GM12878 (cell line): ENCODE measurements around the gene MYO9B. TPM values are rescaled to one million over a fixed set of nuclear protein-coding genes. Genes with fewer than 3 reads are reported as not detected.

ENCODE experiments used
- ATAC-seq: fragments of 200-7000 bp; cut with Tn5 transposase; 3 replicates; pipeline ENCODE4 v1.9.1; 2020; ENCODE audit warnings: mild to moderate bottlenecking, moderate library complexity
- BruUV-seq: library from RNA; stranded (reverse); fragments of 400-500 nt; replicated peaks from 2 replicates; lab custom pipeline; 2021; lab: Mats Ljungman, UMichigan
- CTCF ChIA-PET: fragments of 300-600 bp; sonication (Branson Sonifier 250); formaldehyde crosslinking; extraction: SDS; loops from one replicate; lab custom pipeline; 2021; ENCODE audit warnings: inconsistent platforms; lab: Yijun Ruan, JAX
- POLR2A ChIA-PET: fragments of 350-600 bp; formaldehyde crosslinking; extraction: SDS; loops from one replicate; lab custom pipeline; 2021; ENCODE audit warnings: inconsistent platforms; lab: Charles Lee
- RAD21 ChIA-PET: fragments of 300-600 bp; sonication (Branson Sonifier 250); formaldehyde crosslinking; loops from one replicate; lab custom pipeline; 2023; ENCODE audit warnings: antibody characterized with exemption; ENCODE audit not compliant: unreplicated experiment; lab: Charles Lee
- SMC1A ChIA-PET: fragments of 300-600 bp; sonication (Branson Sonifier 250); formaldehyde crosslinking; loops from one replicate; lab custom pipeline; 2023; ENCODE audit not compliant: unreplicated experiment, uncharacterized antibody; lab: Charles Lee
- DNase-seq: peaks from one replicate; pipeline ENCODE4 v3.0.0-alpha.2; 2011; ENCODE audit warnings: low read depth, low spot score
- FAIRE-seq: peaks from 3 replicates; lab custom pipeline; 2011; peaks lifted over from hg19 to GRCh38; lab: Jason Lieb, UNC
- H2AFZ ChIP-seq: 2 replicates; pipeline ENCODE4 v1.6.0; 2011; ENCODE audit warnings: low read depth, low read length, control low read depth; ENCODE audit not compliant: control insufficient read depth
- H3K27ac ChIP-seq: 2 replicates; pipeline ENCODE4 v1.5.1; 2011; ENCODE audit warnings: control low read depth; ENCODE audit not compliant: control insufficient read depth, insufficient read depth
- H3K27me3 ChIP-seq, 2 experiments: replicated peaks in 1 of 2; 2 replicates each; pipeline versions ENCODE4 v1.6.0 to v1.6.1; 2011; ENCODE audit warnings: low read length in 1 of 2; ENCODE audit not compliant: control insufficient read depth in 2 of 2, insufficient read depth in 2 of 2
- H3K36me3 ChIP-seq, 2 experiments: 2 replicates each; pipeline ENCODE4 v1.5.1; 2011; ENCODE audit warnings: low read length in 1 of 2; ENCODE audit not compliant: control insufficient read depth in 2 of 2, insufficient read depth in 2 of 2
- H3K4me1 ChIP-seq: 2 replicates; pipeline ENCODE4 v1.6.1; 2011; ENCODE audit warnings: mild to moderate bottlenecking, low read length, moderate library complexity, mixed read lengths; ENCODE audit not compliant: control insufficient read depth, insufficient read depth
- H3K4me2 ChIP-seq: 2 replicates; pipeline ENCODE4 v1.6.0; 2011; ENCODE audit warnings: control low read depth; ENCODE audit not compliant: control insufficient read depth, insufficient read depth
- H3K4me3 ChIP-seq: fragments of 200-600 bp; sonication (generic); 2 replicates; pipeline ENCODE4 v1.5.1; 2016
- H3K79me2 ChIP-seq: 2 replicates; pipeline ENCODE4 v1.6.0; 2011; ENCODE audit warnings: low read length; ENCODE audit not compliant: control insufficient read depth, insufficient read depth
- H3K9ac ChIP-seq: 2 replicates; pipeline ENCODE4 v1.8.0; 2011; ENCODE audit warnings: low read length, control low read depth, mixed read lengths; ENCODE audit not compliant: control insufficient read depth, insufficient read depth
- H3K9me3 ChIP-seq: replicated peaks from 3 replicates; pipeline ENCODE4 v1.5.1; 2011; ENCODE audit warnings: mild to moderate bottlenecking, low read length; ENCODE audit not compliant: control insufficient read depth, insufficient read depth
- H4K20me1 ChIP-seq: 2 replicates; pipeline ENCODE4 v1.6.0; 2011; ENCODE audit not compliant: control insufficient read depth, insufficient read depth
- CBX5 ChIP-seq: sonication (generic); IDR thresholded peaks from 2 replicates; pipeline ENCODE4 v1.6.1; 2016; ENCODE audit warnings: low read depth, moderate library complexity, mild to moderate bottlenecking, inconsistent platforms
- GABPA ChIP-seq: IDR thresholded peaks from 2 replicates; pipeline ENCODE4 v1.6.1; 2014; ENCODE audit warnings: antibody characterized with exemption, low read depth, mild to moderate bottlenecking, inconsistent platforms
- IKZF1 ChIP-seq: fragments of 450-650 bp; conservative IDR thresholded peaks from 2 replicates; pipeline ENCODE4 v1.6.1; 2017; ENCODE audit warnings: antibody characterized with exemption, mild to moderate bottlenecking
- JUNB ChIP-seq: IDR thresholded peaks from 2 replicates; pipeline ENCODE4 v1.6.1; 2016; ENCODE audit warnings: antibody characterized with exemption, mild to moderate bottlenecking
- MTA2 ChIP-seq: fragments of 450-650 bp; IDR thresholded peaks from 2 replicates; pipeline ENCODE4 v1.6.1; 2016; ENCODE audit warnings: low read depth, mild to moderate bottlenecking, moderate library complexity
- MYC ChIP-seq: IDR thresholded peaks from 2 replicates; pipeline ENCODE4 v1.6.1; 2011; ENCODE audit warnings: mild to moderate bottlenecking, low read length, moderate library complexity, inconsistent platforms; ENCODE audit not compliant: insufficient read depth, insufficient replicate concordance, insufficient read length, severe bottlenecking
- PKNOX1 ChIP-seq: fragments of 450-650 bp; IDR thresholded peaks from 2 replicates; pipeline ENCODE4 v1.6.1; 2016; ENCODE audit warnings: mild to moderate bottlenecking
- POU2F2 ChIP-seq: IDR thresholded peaks from 3 replicates; pipeline ENCODE4 v1.6.1; 2011; ENCODE audit warnings: low read depth, mild to moderate bottlenecking, low read length, borderline replicate concordance
- REST ChIP-seq: IDR thresholded peaks from 2 replicates; pipeline ENCODE4 v1.6.1; 2012; ENCODE audit warnings: mild to moderate bottlenecking, low read depth, low read length
- SP1 ChIP-seq: IDR thresholded peaks from one replicate; pipeline ENCODE4 v1.6.1; 2011; ENCODE audit warnings: low read depth, low read length
- USF1 ChIP-seq: IDR thresholded peaks from 2 replicates; pipeline ENCODE4 v1.6.1; 2011; ENCODE audit warnings: borderline replicate concordance, low read depth, mild to moderate bottlenecking, moderate library complexity, mixed read lengths, low read length; ENCODE audit not compliant: insufficient read depth; ENCODE audit errors: extremely low read length
- WRNIP1 ChIP-seq: IDR thresholded peaks from 2 replicates; pipeline ENCODE4 v1.6.1; 2011; ENCODE audit warnings: low read depth, low read length, improper control_type of control experiment, borderline replicate concordance
- WGBS: methylation state at CpG from one replicate; pipeline ENCODE4 v1.1.6; 2016; ENCODE audit warnings: low lambda C conversion rate; ENCODE audit not compliant: insufficient replicate concordance, insufficient coverage; ENCODE audit errors: missing lambda C conversion rate; 5-methylcytosine and 5-hydroxymethylcytosine counted together
- in situ Hi-C: fragments of 300-500 bp; cut with MboI; formaldehyde crosslinking; loops from 9 replicates; pipeline ENCODE4 v1.14.3; 2018; ENCODE audit warnings: mixed read lengths
- intact Hi-C: fragments of 100-400 bp; cut with micrococcal nuclease; formaldehyde crosslinking; loops from one replicate; pipeline ENCODE4 v1.14.2; 2022; ENCODE audit not compliant: unreplicated experiment
- polyA plus RNA-seq, 11 experiments: library from polyadenylated mRNA; depleted of rRNA in 4 of 11; unstranded in 6 of 11; stranded (reverse) in 5 of 11; fragments of >200 nt; fragmentation: Nextera tagmentation in 4 of 11; fragmentation: Illumina TruSeq in 1 of 11; extraction: Ambion mirVana in 4 of 11; extraction: Trizol in 1 of 11; gene quantifications; 1 replicate in 1 of 11; 2 replicates in 10 of 11; pipeline versions ENCODE4 v1.2.1 to v1.2.3, GENCODE V29; 2011 to 2016; ENCODE audit warnings: inconsistent platforms in 2 of 11, missing spikeins in 2 of 11, low read depth in 1 of 11
- total RNA-seq, 4 experiments: library from RNA; depleted of rRNA in 3 of 4; stranded (reverse); fragments of >200 nt in 3 of 4; fragmentation: Illumina TruSeq in 1 of 4; extraction: Trizol in 1 of 4; gene quantifications; 2 replicates each; pipeline versions ENCODE4 v1.2.1 to v1.2.3, GENCODE V29; 2013 to 2021

The MYO9B gene
- total and polyA plus RNA-seq, 10 of the 15 experiments (the other 5 are each of a cell fraction or from before 2014, with no cell fraction given), result 5.4 to 165 (median 45.8) TPM

DNA sequence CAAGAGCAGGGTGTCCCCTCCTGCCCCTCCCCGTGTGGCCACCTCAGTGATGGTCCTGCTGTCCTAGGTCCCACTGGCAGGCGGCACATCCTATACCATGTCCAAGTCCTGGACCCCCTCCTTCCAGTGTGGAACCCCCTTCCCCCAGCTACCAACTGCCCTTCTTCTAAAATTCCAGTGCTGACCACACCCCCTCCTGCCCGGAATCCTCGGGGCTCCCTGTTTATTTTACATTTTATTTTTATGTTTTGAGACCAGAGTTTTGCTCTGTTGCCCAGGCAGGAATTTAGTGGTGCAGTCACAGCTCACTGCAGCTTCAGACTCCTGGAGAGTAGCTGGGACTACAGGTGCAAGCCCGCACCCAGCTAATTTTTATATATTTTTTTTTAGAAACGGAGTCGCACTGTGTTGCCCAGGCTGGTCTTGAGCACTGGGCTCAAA is 48.0 kb upstream of the MYO9B start:
- Histone ChIP-seq H2AFZ (no peak overlapping the region), H4K20me1 (no peaks in the 10 kb centered on the region), H3K4me1 (no peaks in the 10 kb centered on the region), H3K9ac (no peak overlapping the region), H3K4me2 (no peak overlapping the region), H3K27ac (no peak overlapping the region), H3K79me2 (no peaks in the 10 kb centered on the region), H3K9me3 (peaks cover 2% of the 10 kb centered on the region; the same call in 1 of the 3 replicates), H3K4me3 (no peak overlapping the region), H3K36me3 (no peaks in the 10 kb centered on the region), H3K27me3 (peaks cover 3 to 9% of the 10 kb centered on the region in 2 experiments)
- in situ Hi-C loops, result no loop called here
- 32% methylated on average over 7 of the region's 7 CpGs for WGBS
- ChIA-PET RAD21 (no interaction called here), SMC1A (no interaction called here), POLR2A (no interaction called here), CTCF (no interaction called here)
- FAIRE-seq (no peak), DNase-seq (no peak), ATAC-seq (no peak)
- intact Hi-C loops, result no loop called here
- TF ChIP-seq MTA2 (no peak), WRNIP1 (no peak), SP1 (no peak), POU2F2 (no peak), JUNB (no peak), GABPA (no peak), IKZF1 (no peak), USF1 (no peak), MYC (no peak), CBX5 (no peak), REST (no peak), PKNOX1 (no peak)
- no TSS peak for BruUV-seq
